ENCODE results near the gene YBX1. TPM values are rescaled to one million over a fixed set of nuclear protein-coding genes. Genes with fewer than 3 reads are reported as not detected.

Gene YBX1
- total and polyA plus RNA-seq, 2 of the 13 experiments (the other 11 are each of a cell fraction or from before 2014, with no cell fraction given) = 339 to 628 TPM

- peak; percentile 36; the same call in 1 of the 2 replicates for TF ChIP-seq ZXDC (CRISPR knock-in tag; IDR thresholded peaks at IDR 0.05)
- no peak for TF ChIP-seq ZNF343 (CRISPR knock-in tag; IDR thresholded peaks at IDR 0.05)
- TF ChIP-seq SALL2 (CRISPR knock-in tag; IDR thresholded peaks at IDR 0.05) = no peak
- TF ChIP-seq ZNF354B (CRISPR knock-in tag; IDR thresholded peaks at IDR 0.05) = no peak
- TF ChIP-seq DRAP1 (CRISPR knock-in tag; IDR thresholded peaks at IDR 0.05) = peak; percentile 97
- TF ChIP-seq ZNF329 (CRISPR knock-in tag; IDR thresholded peaks at IDR 0.05; ENCODE audit: low read depth) = 0 out of 2 replicates have a peak, but pooled peaks have one; percentile 41
- no peak for TF ChIP-seq HNRNPL (IDR thresholded peaks at IDR 0.05; ENCODE audit: low read depth, low read length)
- TF ChIP-seq GMEB2 (CRISPR knock-in tag; IDR thresholded peaks at IDR 0.05; ENCODE audit: low read depth) = no peak
- no peak for TF ChIP-seq KLF12 (CRISPR knock-in tag; IDR thresholded peaks at IDR 0.05; ENCODE audit: borderline replicate concordance)
- TF ChIP-seq TIGD3 (CRISPR knock-in tag; IDR thresholded peaks at IDR 0.05; ENCODE audit: borderline replicate concordance) = no peak
- peak; percentile 80 for TF ChIP-seq IKZF5 (CRISPR knock-in tag; IDR thresholded peaks at IDR 0.05)
- no peak for TF ChIP-seq ZNF24 (IDR thresholded peaks at IDR 0.05)
- TF ChIP-seq GLI4 (CRISPR knock-in tag; IDR thresholded peaks at IDR 0.05; ENCODE audit: borderline replicate concordance) = no peak; the same call in 1 of the 2 replicates
- no peak for TF ChIP-seq TP53 (CRISPR knock-in tag; conservative IDR thresholded peaks at IDR 0.05)
- TF ChIP-seq MEIS1 (CRISPR knock-in tag; IDR thresholded peaks at IDR 0.05; ENCODE audit: borderline replicate concordance) = peak; percentile 57; the same call in 1 of the 2 replicates
- TF ChIP-seq SOX5 (CRISPR knock-in tag; IDR thresholded peaks at IDR 0.05; ENCODE audit: borderline replicate concordance) = no peak; the same call in 1 of the 2 replicates
- TF ChIP-seq ZFP91 (CRISPR knock-in tag; IDR thresholded peaks at IDR 0.05; ENCODE audit: borderline replicate concordance) = peak; percentile 58; the same call in 1 of the 2 replicates
- peak; percentile 51; the same call in 1 of the 2 replicates for TF ChIP-seq ZNF556 (CRISPR knock-in tag; IDR thresholded peaks at IDR 0.05; ENCODE audit: borderline replicate concordance)
- no peak for TF ChIP-seq ZNF546 (CRISPR knock-in tag; conservative IDR thresholded peaks at IDR 0.05)
- no peak for TF ChIP-seq SCMH1 (CRISPR knock-in tag; IDR thresholded peaks at IDR 0.05; ENCODE audit: borderline replicate concordance)
These were observed at the start of gene YBX1 (continued) for GRCh38 chr1:42681741-42682483.

Data from HepG2 (cell line).